DND-41 (cell line): ENCODE measurements around the gene NGDN.
A peak's percentile ranks its signal among the peaks of the same experiment; 100 is the strongest.

Experiments used
- ATAC-seq: fragments of 200-7000 bp; cut with Tn5 transposase; 3 replicates; pipeline ENCODE4 v1.9.1; 2021; ENCODE audit warnings: low read depth; ENCODE audit not compliant: insufficient read depth
- DNase-seq: peaks from one replicate; pipeline ENCODE4 v3.0.0-alpha.2; 2020
- H2AFZ ChIP-seq: 2 replicates; pipeline ENCODE4 v1.6.0; 2012; ENCODE audit warnings: low read depth, low read length
- H3K27ac ChIP-seq: 2 replicates; pipeline ENCODE4 v1.5.1; 2012; ENCODE audit warnings: low read length, inconsistent platforms
- H3K27me3 ChIP-seq: fragments of 200-600 bp; sonication (generic); 2 replicates; pipeline ENCODE4 v1.6.0; 2012; ENCODE audit warnings: low read length, mild to moderate bottlenecking, inconsistent platforms; ENCODE audit not compliant: insufficient read depth, poor library complexity
- H3K36me3 ChIP-seq: 2 replicates; pipeline ENCODE4 v1.5.1; 2012; ENCODE audit warnings: low read length, inconsistent platforms; ENCODE audit not compliant: insufficient read depth
- H3K4me1 ChIP-seq: 2 replicates; pipeline ENCODE4 v1.5.1; 2012; ENCODE audit warnings: mild to moderate bottlenecking, low read length; ENCODE audit not compliant: insufficient read depth
- H3K4me2 ChIP-seq: 2 replicates; pipeline ENCODE4 v1.6.0; 2012; ENCODE audit warnings: mild to moderate bottlenecking, moderate library complexity, low read length, inconsistent platforms; ENCODE audit not compliant: insufficient read depth
- H3K4me3 ChIP-seq, 2 experiments: fragments of 200-600 bp in 1 of 2; shearing (Covaris generic) in 1 of 2; 2 replicates each; pipeline ENCODE4 v1.5.1; 2012 to 2016; ENCODE audit warnings: inconsistent platforms in 2 of 2, low read length in 2 of 2, mild to moderate bottlenecking in 2 of 2, low read depth in 1 of 2, moderate library complexity in 1 of 2
- H3K79me2 ChIP-seq: 2 replicates; pipeline ENCODE4 v1.6.0; 2012; ENCODE audit warnings: low read length, inconsistent platforms; ENCODE audit not compliant: insufficient read depth
- H3K9ac ChIP-seq: 2 replicates; pipeline ENCODE4 v1.6.0; 2012; ENCODE audit warnings: low read depth, mild to moderate bottlenecking, inconsistent platforms, low read length, moderate library complexity
- H3K9me3 ChIP-seq: 2 replicates; pipeline ENCODE4 v1.5.1; 2012; ENCODE audit warnings: low read length, moderate library complexity, mild to moderate bottlenecking, inconsistent platforms; ENCODE audit not compliant: insufficient read depth, severe bottlenecking
- H4K20me1 ChIP-seq: 2 replicates; pipeline ENCODE4 v1.6.0; 2012; ENCODE audit warnings: low read length; ENCODE audit not compliant: insufficient read depth
- EZH2 ChIP-seq: IDR thresholded peaks from 3 replicates; pipeline ENCODE4 v1.6.1; 2012; ENCODE audit warnings: borderline replicate concordance, low read depth, mild to moderate bottlenecking, moderate library complexity, low read length, inconsistent platforms; ENCODE audit not compliant: severe bottlenecking
- TF ChIP-seq, protein P1 (sequence below): IDR thresholded peaks from 2 replicates; pipeline ENCODE4 v1.5.1; 2012; ENCODE audit warnings: borderline replicate concordance, low read length, moderate library complexity, mild to moderate bottlenecking; ENCODE audit not compliant: poor library complexity, severe bottlenecking; ENCODE audit errors: extremely low read depth

NGDN gene

GRCh38 chr14:23492618-23493272 is 23.2 kb downstream of the NGDN start:
- Histone ChIP-seq H3K79me2 (no peaks in the 10 kb centered on the region), H3K27me3 (no peaks in the 10 kb centered on the region), H3K27ac (no peak overlapping the region), H3K4me1 (no peaks in the 10 kb centered on the region), H3K4me3 (no peak overlapping the region), H4K20me1 (no peaks in the 10 kb centered on the region), H3K4me2 (no peak overlapping the region), H2AFZ (no peak overlapping the region), H3K36me3 (no peaks in the 10 kb centered on the region), H3K9me3 (no peaks in the 10 kb centered on the region), H3K9ac (no peak overlapping the region)
- TF ChIP-seq, protein P1, sequence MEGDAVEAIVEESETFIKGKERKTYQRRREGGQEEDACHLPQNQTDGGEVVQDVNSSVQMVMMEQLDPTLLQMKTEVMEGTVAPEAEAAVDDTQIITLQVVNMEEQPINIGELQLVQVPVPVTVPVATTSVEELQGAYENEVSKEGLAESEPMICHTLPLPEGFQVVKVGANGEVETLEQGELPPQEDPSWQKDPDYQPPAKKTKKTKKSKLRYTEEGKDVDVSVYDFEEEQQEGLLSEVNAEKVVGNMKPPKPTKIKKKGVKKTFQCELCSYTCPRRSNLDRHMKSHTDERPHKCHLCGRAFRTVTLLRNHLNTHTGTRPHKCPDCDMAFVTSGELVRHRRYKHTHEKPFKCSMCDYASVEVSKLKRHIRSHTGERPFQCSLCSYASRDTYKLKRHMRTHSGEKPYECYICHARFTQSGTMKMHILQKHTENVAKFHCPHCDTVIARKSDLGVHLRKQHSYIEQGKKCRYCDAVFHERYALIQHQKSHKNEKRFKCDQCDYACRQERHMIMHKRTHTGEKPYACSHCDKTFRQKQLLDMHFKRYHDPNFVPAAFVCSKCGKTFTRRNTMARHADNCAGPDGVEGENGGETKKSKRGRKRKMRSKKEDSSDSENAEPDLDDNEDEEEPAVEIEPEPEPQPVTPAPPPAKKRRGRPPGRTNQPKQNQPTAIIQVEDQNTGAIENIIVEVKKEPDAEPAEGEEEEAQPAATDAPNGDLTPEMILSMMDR: no peak
- TF ChIP-seq EZH2: no peak
- ATAC-seq (no peak), DNase-seq (no peak)

- Histone ChIP-seq H4K20me1 (no peaks in the 10 kb centered on the region), H3K9ac (no peak overlapping the region), H3K4me1 (no peaks in the 10 kb centered on the region), H3K9me3 (no peaks in the 10 kb centered on the region), H3K4me3 (no peak overlapping the region), H3K27ac (no peak overlapping the region), H3K79me2 (no peaks in the 10 kb centered on the region), H3K36me3 (no peaks in the 10 kb centered on the region), H3K4me2 (no peak overlapping the region), H2AFZ (no peak overlapping the region), H3K27me3 (no peaks in the 10 kb centered on the region)
- TF ChIP-seq EZH2: no peak
- TF ChIP-seq, protein P1: no peak
- DNase-seq: no peak
- no peak for ATAC-seq
Measured at GRCh38 chr14:23494223-23494622, 24.7 kb downstream of the NGDN start.

GRCh38 chr14:23512156-23512555 is 42.7 kb downstream of the NGDN start:
- H3K9ac ChIP-seq: peak overlapping the region; percentile 19; the same call in 1 of the 2 replicates
- DNase-seq (peak; percentile 82), ATAC-seq (peak; percentile 93)
- no peak for TF ChIP-seq EZH2
- TF ChIP-seq, protein P1: no peak
- H3K36me3 ChIP-seq: no peaks in the 10 kb centered on the region
- peak overlapping the region; percentile 77 for H3K27ac ChIP-seq
- H3K4me3 ChIP-seq: peak overlapping the region in 1 of 2 experiments; percentile 54; a peak in 2 of 4 replicates
- no peaks in the 10 kb centered on the region for H3K79me2 ChIP-seq
- no peaks in the 10 kb centered on the region for H3K9me3 ChIP-seq
- peak overlapping the region; percentile 90 for H2AFZ ChIP-seq
- H3K4me2 ChIP-seq: peak overlapping the region; percentile 74
- no peaks in the 10 kb centered on the region for H4K20me1 ChIP-seq
- H3K4me1 ChIP-seq: peaks cover 21% of the 10 kb centered on the region
- no peaks in the 10 kb centered on the region for H3K27me3 ChIP-seq
